Lower leg skin (tissue), 3 donors: ENCODE measurements around the gene TES.

Experiments used
- CTCF ChIP-seq, 3 donors: fragments of 450-650 bp; IDR thresholded peaks; one replicate each; pipeline ENCODE4 v1.5.1; 2016; ENCODE audit warnings: antibody characterized with exemption in 3 of 3, mild to moderate bottlenecking in 3 of 3, moderate library complexity in 2 of 3
- POLR2A ChIP-seq, 2 donors: fragments of 450-650 bp; IDR thresholded peaks; one replicate each; pipeline ENCODE4 v1.6.1; 2016 to 2017; ENCODE audit warnings: antibody characterized with exemption in 2 of 2, mild to moderate bottlenecking in 1 of 2, moderate library complexity in 1 of 2

- no peak for TF ChIP-seq CTCF (IDR thresholded peaks at IDR 0.05)
- no peak for TF ChIP-seq POLR2A (IDR thresholded peaks at IDR 0.05)
Observed at GRCh38 chr7:116162992-116163391, 47.3 kb upstream of the TES start.
